Activated T-cell treated with anti-CD3 and anti-CD28 coated beads, Interleukin-2, amount 50 U/mL, for 24 hours (primary cell): Measurements from ENCODE around the gene ZCRB1.

Source experiments
- DNase-seq: peaks from one replicate; pipeline ENCODE4 v3.0.0-alpha.2; 2020
- H3K27ac Mint-ChIP-seq: 2 replicates; pipeline ENCODE4 v1.8.0; 2020; ENCODE audit warnings: mild to moderate bottlenecking, mixed read lengths
- H3K27me3 Mint-ChIP-seq: 2 replicates; pipeline ENCODE4 v1.8.0; 2020; ENCODE audit warnings: mixed read lengths
- H3K36me3 Mint-ChIP-seq: 2 replicates; pipeline ENCODE4 v1.8.0; 2020; ENCODE audit warnings: low read depth, mixed read lengths
- H3K4me1 Mint-ChIP-seq: 2 replicates; pipeline ENCODE4 v1.8.0; 2020; ENCODE audit warnings: low read depth, mixed read lengths
- H3K4me3 Mint-ChIP-seq: 2 replicates; pipeline ENCODE4 v1.8.0; 2020; ENCODE audit warnings: mild to moderate bottlenecking, moderate library complexity, mixed read lengths
- H3K9me3 Mint-ChIP-seq: 2 replicates; pipeline ENCODE4 v1.8.0; 2020; ENCODE audit warnings: mixed read lengths

ZCRB1 gene

GRCh38 chr12:42306297-42306696 is 19.6 kb downstream of the ZCRB1 start:
- Mint-ChIP-seq H3K27me3 (no peaks in the 10 kb centered on the region), H3K9me3 (no peaks in the 10 kb centered on the region), H3K36me3 (no peaks in the 10 kb centered on the region), H3K27ac (no peak overlapping the region), H3K4me3 (no peak overlapping the region), H3K4me1 (peaks cover 3% of the 10 kb centered on the region)
- no peak for DNase-seq

GRCh38 chr12:42299392-42300308 is 26.2 kb downstream of the ZCRB1 start:
- H3K27me3 Mint-ChIP-seq: no peaks in the 10 kb centered on the region
- peaks cover 21% of the 10 kb centered on the region for H3K4me1 Mint-ChIP-seq
- H3K4me3 Mint-ChIP-seq: peak overlapping the region; percentile 71
- H3K36me3 Mint-ChIP-seq: no peaks in the 10 kb centered on the region
- peak overlapping the region; percentile 92 for H3K27ac Mint-ChIP-seq
- H3K9me3 Mint-ChIP-seq: no peaks in the 10 kb centered on the region
- peak; percentile 58 for DNase-seq

- peak overlapping the region; percentile 71 for H3K4me3 Mint-ChIP-seq
- DNase-seq: no peak
These were observed 27.0 kb downstream of the ZCRB1 start for GRCh38 chr12:42298887-42299286.

GRCh38 chr12:42296503-42297109 is 29.3 kb downstream of the ZCRB1 start:
- no peak overlapping the region for H3K27ac Mint-ChIP-seq
- no peaks in the 10 kb centered on the region for H3K9me3 Mint-ChIP-seq
- no peaks in the 10 kb centered on the region for H3K36me3 Mint-ChIP-seq
- DNase-seq: no peak
- H3K4me1 Mint-ChIP-seq: peaks cover 21% of the 10 kb centered on the region
- H3K4me3 Mint-ChIP-seq: no peak overlapping the region
- H3K27me3 Mint-ChIP-seq: no peaks in the 10 kb centered on the region

More at GRCh38 chr12:42298887-42299286, 27.0 kb downstream of the ZCRB1 start:
- Mint-ChIP-seq H3K4me1 (peaks cover 21% of the 10 kb centered on the region), H3K27me3 (no peaks in the 10 kb centered on the region), H3K36me3 (no peaks in the 10 kb centered on the region), H3K27ac (peak overlapping the region; percentile 55), H3K9me3 (no peaks in the 10 kb centered on the region)

GRCh38 chr12:42291680-42292079 is 34.2 kb downstream of the ZCRB1 start:
- Mint-ChIP-seq H3K27ac (no peak overlapping the region), H3K36me3 (no peaks in the 10 kb centered on the region), H3K4me3 (no peak overlapping the region), H3K9me3 (no peaks in the 10 kb centered on the region), H3K4me1 (no peaks in the 10 kb centered on the region), H3K27me3 (peaks cover 8% of the 10 kb centered on the region)
- DNase-seq: no peak

GRCh38 chr12:42288544-42288943 is 37.4 kb downstream of the ZCRB1 start:
- Mint-ChIP-seq H3K4me3 (no peak overlapping the region), H3K36me3 (no peaks in the 10 kb centered on the region), H3K4me1 (peaks cover 8% of the 10 kb centered on the region), H3K27ac (no peak overlapping the region), H3K9me3 (no peaks in the 10 kb centered on the region), H3K27me3 (peaks cover 8% of the 10 kb centered on the region)
- no peak for DNase-seq

GRCh38 chr12:42286741-42287140 is 39.2 kb downstream of the ZCRB1 start:
- H3K36me3 Mint-ChIP-seq: no peaks in the 10 kb centered on the region
- H3K27ac Mint-ChIP-seq: no peak overlapping the region
- H3K27me3 Mint-ChIP-seq: peaks cover 8% of the 10 kb centered on the region
- H3K4me1 Mint-ChIP-seq: peaks cover 8% of the 10 kb centered on the region
- DNase-seq: no peak
- H3K9me3 Mint-ChIP-seq: no peaks in the 10 kb centered on the region
- no peak overlapping the region for H3K4me3 Mint-ChIP-seq

- Mint-ChIP-seq H3K27ac (no peak overlapping the region), H3K4me1 (peaks cover 8% of the 10 kb centered on the region), H3K4me3 (no peak overlapping the region), H3K36me3 (no peaks in the 10 kb centered on the region), H3K9me3 (no peaks in the 10 kb centered on the region), H3K27me3 (peaks cover 8% of the 10 kb centered on the region)
- DNase-seq: no peak
These were observed 40.5 kb downstream of the ZCRB1 start for GRCh38 chr12:42285431-42285830.

- Mint-ChIP-seq H3K9me3 (no peaks in the 10 kb centered on the region), H3K36me3 (no peaks in the 10 kb centered on the region), H3K27ac (no peak overlapping the region), H3K4me1 (peaks cover 8% of the 10 kb centered on the region), H3K4me3 (no peak overlapping the region), H3K27me3 (peaks cover 10% of the 10 kb centered on the region)
- DNase-seq: no peak
These were observed 41.0 kb downstream of the ZCRB1 start for GRCh38 chr12:42284876-42285275.

- no peak overlapping the region for H3K27ac Mint-ChIP-seq
- H3K9me3 Mint-ChIP-seq: no peaks in the 10 kb centered on the region
- H3K36me3 Mint-ChIP-seq: no peaks in the 10 kb centered on the region
- DNase-seq: no peak
- no peak overlapping the region for H3K4me3 Mint-ChIP-seq
- peaks cover 8% of the 10 kb centered on the region for H3K4me1 Mint-ChIP-seq
- peaks cover 8% of the 10 kb centered on the region for H3K27me3 Mint-ChIP-seq
These were observed 41.7 kb downstream of the ZCRB1 start for GRCh38 chr12:42284157-42284556.

- Mint-ChIP-seq H3K4me3 (no peak overlapping the region), H3K4me1 (peaks cover 8% of the 10 kb centered on the region), H3K27me3 (peaks cover 8% of the 10 kb centered on the region), H3K27ac (no peak overlapping the region), H3K9me3 (no peaks in the 10 kb centered on the region), H3K36me3 (no peaks in the 10 kb centered on the region)
- DNase-seq: no peak
These were observed 42.2 kb downstream of the ZCRB1 start for GRCh38 chr12:42283739-42284138.

- H3K27ac Mint-ChIP-seq: no peak overlapping the region
- H3K4me3 Mint-ChIP-seq: no peak overlapping the region
- H3K9me3 Mint-ChIP-seq: no peaks in the 10 kb centered on the region
- no peaks in the 10 kb centered on the region for H3K36me3 Mint-ChIP-seq
- H3K4me1 Mint-ChIP-seq: peaks cover 8% of the 10 kb centered on the region
- peaks cover 5% of the 10 kb centered on the region for H3K27me3 Mint-ChIP-seq
- DNase-seq: no peak
These were observed 43.6 kb downstream of the ZCRB1 start for GRCh38 chr12:42282294-42282693.

GRCh38 chr12:42281844-42282243 is 44.0 kb downstream of the ZCRB1 start:
- Mint-ChIP-seq H3K4me1 (peaks cover 8% of the 10 kb centered on the region), H3K36me3 (no peaks in the 10 kb centered on the region), H3K27ac (no peak overlapping the region), H3K9me3 (no peaks in the 10 kb centered on the region), H3K4me3 (no peak overlapping the region), H3K27me3 (peaks cover 2% of the 10 kb centered on the region)
- DNase-seq: no peak

- Mint-ChIP-seq H3K36me3 (no peaks in the 10 kb centered on the region), H3K4me3 (no peak overlapping the region), H3K27ac (no peak overlapping the region), H3K4me1 (peaks cover 8% of the 10 kb centered on the region), H3K27me3 (peaks cover 2% of the 10 kb centered on the region), H3K9me3 (no peaks in the 10 kb centered on the region)
- no peak for DNase-seq
These were observed 44.6 kb downstream of the ZCRB1 start for GRCh38 chr12:42281278-42281677.

GRCh38 chr12:42278128-42278510 is 47.8 kb downstream of the ZCRB1 start:
- H3K9me3 Mint-ChIP-seq: no peaks in the 10 kb centered on the region
- no peak overlapping the region for H3K27ac Mint-ChIP-seq
- no peak for DNase-seq
- H3K4me3 Mint-ChIP-seq: no peak overlapping the region
- no peaks in the 10 kb centered on the region for H3K4me1 Mint-ChIP-seq
- peaks cover 2% of the 10 kb centered on the region for H3K27me3 Mint-ChIP-seq
- no peaks in the 10 kb centered on the region for H3K36me3 Mint-ChIP-seq
